D721Med (cell line): ENCODE results near the gene IL25.
A peak's percentile ranks its signal among the peaks of the same experiment; 100 is the strongest.

ENCODE experiments used
- DNase-seq: peaks from one replicate; pipeline ENCODE4 v3.0.0; 2011; ENCODE audit warnings: low spot score; ENCODE audit not compliant: insufficient read length
- FAIRE-seq: peaks from 2 replicates; lab custom pipeline; 2011; peaks lifted over from hg19 to GRCh38; lab: Jason Lieb, UNC
- CTCF ChIP-seq: IDR thresholded peaks from 2 replicates; pipeline ENCODE4 v1.5.1; 2012; ENCODE audit warnings: mild to moderate bottlenecking, control low read depth; ENCODE audit not compliant: insufficient read depth; ENCODE audit errors: missing control alignments

IL25 gene

GRCh38 chr14:23375527-23376251, 3.1 kb downstream of the IL25 start:
- FAIRE-seq (no peak), DNase-seq (no peak)
- no peak for TF ChIP-seq CTCF

GRCh38 chr14:23376482-23377197, 4.0 kb downstream of the IL25 start, which contains the start of gene CMTM5:
Gene CMTM5 (plus strand): TSS chr14:23377046. CDS start chr14:23377252, 206 bp downstream.
- FAIRE-seq (no peak), DNase-seq (no peak)
- no peak for TF ChIP-seq CTCF

GRCh38 chr14:23377198-23377550, 4.6 kb downstream of the IL25 start:
- no peak for TF ChIP-seq CTCF
- no peak for DNase-seq
- FAIRE-seq, result no peak

- FAIRE-seq, result no peak
- DNase-seq, result no peak
- no peak for TF ChIP-seq CTCF
Measured at GRCh38 chr14:23377573-23378563, 5.3 kb downstream of the IL25 start.

GRCh38 chr14:23378612-23379220, 6.1 kb downstream of the IL25 start:
- FAIRE-seq, result no peak
- no peak for TF ChIP-seq CTCF

GRCh38 chr14:23379366-23380196, 7.0 kb downstream of the IL25 start:
- TF ChIP-seq CTCF, result peak; percentile 92
- FAIRE-seq (no peak), DNase-seq (peak; percentile 84)

More at GRCh38 chr14:23378612-23379220, 6.1 kb downstream of the IL25 start:
- no peak for DNase-seq
